Measurements from ENCODE around the gene WWOX.

The WWOX gene

GRCh38 chr16:78198288-78198687, 98.8 kb downstream of the WWOX start:
- peak; percentile 66 for DNase-seq

DNA sequence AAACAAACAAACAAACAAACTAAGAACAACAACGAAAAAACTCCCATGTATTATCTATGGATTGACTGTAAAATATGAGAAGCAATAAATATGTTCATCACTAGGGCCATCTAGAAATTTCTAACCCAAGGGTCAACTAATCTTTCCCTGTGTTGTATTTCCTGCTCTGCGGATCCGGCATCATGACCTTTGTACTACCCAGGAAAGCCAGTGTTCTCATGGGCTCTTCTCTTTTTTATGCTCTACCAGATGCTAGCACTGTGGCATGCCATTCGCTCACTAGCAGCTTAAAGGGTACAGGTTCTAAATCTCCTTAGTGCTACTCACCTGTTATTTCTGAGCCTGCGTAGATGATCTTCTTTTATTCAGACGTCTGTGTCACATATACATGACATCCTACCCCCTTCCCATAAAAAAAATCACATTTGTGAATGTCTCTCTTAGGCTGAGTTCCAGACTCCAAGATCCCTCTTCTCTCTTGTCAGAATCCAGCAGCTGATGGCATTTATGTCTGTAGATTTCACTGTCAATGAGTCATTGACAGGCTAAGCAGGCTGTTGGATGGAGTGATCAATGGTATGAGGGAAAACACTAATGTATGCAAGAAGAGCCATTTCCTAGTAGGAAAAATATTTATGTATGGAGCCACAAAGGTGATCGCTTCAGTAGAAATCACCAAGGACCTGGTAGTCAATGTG, 100.0 kb downstream of the WWOX start:
- DNase-seq = peak; percentile 29

DNA sequence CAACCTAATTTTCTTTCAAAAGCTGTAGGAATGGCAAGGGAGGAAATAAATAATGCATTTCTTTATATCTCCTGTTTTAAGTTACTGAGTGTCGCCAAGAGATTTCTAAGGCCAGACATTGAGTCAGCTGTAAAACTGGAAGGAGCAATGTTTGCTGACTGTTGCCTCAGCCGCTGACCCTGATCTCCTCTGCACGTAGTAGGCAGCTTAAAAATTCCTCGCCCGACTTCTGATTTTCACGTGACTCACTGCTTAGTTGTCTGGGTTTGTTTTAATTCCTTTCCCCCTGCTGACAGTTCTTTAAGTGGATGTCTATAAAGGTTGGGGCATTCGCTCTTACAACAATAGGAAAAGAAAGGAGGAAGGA, 100.6 kb downstream of the WWOX start:
- DNase-seq = no peak

DNA sequence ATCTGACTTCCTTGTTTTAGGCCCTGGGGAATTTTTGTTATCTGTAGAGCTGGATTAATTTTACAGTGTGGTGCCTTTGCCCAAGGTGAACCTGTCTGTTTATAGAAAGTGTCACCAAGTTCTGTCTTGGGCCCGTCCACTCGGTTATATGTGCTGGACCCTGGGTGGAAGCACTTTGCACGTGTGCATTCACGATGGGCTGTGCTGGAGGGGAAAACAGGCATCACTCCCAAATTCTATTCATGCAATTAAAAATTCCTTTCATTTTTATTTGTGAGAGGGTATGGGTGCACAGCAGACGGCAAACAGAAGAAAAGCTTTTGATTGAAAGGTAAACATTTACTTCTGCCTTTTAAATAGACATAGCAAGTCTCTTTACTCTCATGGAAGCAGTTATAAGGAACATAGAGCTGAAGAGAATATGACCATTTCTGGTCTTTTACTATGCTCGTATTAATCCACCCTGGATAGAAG, 101.2 kb downstream of the WWOX start:
- DNase-seq = peak; percentile 84

DNA sequence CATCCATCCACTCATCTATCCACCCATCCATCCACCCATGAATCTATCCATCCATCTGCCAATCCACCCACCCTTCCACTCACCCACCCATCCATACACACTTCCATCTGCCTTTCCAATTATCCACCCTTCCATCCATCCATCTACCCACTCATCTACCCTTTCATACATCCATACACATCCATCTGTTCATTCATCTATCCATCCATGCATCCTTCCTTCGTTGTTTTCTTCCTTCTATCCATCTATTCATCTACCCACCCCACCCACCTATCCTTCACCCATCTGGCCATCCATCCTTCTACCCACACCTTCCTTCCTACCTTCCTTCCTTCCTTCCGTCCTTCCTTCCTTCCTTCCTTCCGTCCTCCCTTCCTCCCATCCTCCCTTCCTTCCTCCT, 106.1 kb downstream of the WWOX start:
- no peak for DNase-seq

DNA sequence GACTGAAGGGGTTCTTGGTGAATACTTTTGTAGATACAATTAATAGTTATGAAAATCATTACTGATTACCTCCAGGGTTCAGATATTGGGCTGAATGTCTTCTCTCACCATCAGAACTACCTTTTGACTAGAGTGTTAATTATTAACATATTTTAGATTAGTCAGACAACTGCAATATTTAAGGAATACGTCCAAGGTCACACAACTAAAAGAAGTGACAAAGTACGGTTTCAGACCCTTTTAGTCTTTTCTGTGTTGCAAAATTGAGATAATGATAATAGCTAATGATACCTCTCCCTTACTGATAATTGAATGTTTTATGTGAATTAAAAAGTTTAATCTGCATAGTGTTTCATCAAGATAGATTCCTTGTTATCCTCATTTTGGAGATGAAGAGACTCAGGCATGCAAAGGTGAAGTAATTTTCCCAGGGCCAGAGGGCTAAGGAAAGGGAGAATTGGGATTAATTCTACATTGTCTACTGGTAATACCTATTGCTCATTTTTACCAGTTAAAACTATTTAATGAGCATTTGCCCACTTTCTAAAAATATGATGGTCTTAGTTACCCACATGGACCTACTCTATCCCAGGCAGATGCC, 107.3 kb downstream of the WWOX start:
- DNase-seq = no peak

DNA sequence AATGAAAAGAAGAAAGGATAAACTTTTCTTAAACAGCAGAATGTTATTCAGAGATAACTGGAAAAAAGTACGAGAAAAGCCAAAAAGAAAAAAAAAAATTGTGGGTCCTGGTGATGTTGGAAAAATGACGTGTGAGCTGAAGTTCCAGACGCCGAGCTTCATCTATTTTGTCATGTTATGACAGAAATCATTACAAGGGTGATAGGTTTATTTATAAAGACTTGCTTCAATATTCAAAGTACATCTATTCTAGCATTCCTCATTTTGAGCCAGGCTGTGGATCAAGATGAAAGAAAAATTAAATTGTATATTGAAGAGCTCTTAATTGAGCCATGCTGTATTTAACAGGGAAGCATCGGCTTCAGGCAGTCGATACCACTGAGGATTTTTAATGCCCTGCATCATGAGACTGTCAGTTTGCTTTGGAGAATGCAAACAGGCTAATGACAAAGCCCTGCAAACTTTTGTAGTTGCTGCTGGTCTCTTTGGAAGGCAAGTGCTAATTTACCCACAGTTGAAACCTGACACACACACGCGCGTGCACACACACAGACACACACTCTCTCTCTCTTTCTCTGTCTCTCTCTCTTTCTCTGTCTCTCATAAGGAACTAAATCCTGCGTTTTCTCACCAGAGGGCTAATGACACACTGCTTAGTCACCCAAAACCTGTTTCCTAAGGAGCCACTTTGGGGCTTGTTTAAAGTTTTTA, 110.7 kb downstream of the WWOX start:
- DNase-seq = peak; percentile 63

GRCh38 chr16:78211020-78211599, 111.7 kb downstream of the WWOX start:
- peak; percentile 2 for DNase-seq

DNA sequence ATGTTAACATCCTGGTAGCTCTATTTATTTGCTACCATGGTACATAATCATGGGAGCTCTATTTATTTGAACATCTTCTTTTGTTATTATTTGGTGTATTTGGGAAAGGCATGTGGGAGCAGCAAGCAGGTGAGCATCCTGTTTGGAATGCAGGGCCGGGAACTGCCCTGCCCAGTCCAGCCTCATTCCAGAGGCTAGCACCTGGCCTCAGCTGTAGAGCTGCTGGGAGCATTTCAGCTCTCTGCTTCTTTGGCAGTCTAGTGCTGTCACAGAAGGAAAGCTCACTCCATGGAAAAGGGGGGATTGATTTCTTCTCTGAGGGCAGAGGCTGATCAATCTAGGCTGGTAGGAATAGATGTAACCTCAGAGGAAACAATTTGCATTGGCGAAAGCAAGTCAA, 112.5 kb downstream of the WWOX start:
- peak; percentile 8 for DNase-seq

DNA sequence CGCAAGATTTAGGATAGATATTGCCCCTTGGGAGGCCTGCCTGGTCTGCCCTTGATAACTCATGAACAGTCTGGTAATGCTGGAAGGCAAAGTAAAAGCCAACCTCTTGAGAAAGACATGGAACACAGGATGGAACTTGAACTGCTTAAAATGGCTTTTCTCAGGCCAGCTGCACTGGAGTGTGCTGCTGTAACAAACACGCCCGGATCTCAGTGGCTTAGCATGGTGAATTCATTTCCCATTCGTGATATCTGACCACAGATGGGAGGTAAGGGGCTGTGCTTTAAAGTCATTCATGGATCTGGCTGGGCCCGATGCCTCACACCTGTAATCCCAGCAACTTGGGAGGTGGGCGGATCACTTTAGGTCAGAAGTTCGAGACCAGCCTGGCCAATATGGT, 113.2 kb downstream of the WWOX start:
- DNase-seq = no peak

- no peak for DNase-seq
Observed at GRCh38 chr16:78213751-78214150, 114.3 kb downstream of the WWOX start.

GRCh38 chr16:78215222-78215621, 115.8 kb downstream of the WWOX start:
- no peak for DNase-seq

DNA sequence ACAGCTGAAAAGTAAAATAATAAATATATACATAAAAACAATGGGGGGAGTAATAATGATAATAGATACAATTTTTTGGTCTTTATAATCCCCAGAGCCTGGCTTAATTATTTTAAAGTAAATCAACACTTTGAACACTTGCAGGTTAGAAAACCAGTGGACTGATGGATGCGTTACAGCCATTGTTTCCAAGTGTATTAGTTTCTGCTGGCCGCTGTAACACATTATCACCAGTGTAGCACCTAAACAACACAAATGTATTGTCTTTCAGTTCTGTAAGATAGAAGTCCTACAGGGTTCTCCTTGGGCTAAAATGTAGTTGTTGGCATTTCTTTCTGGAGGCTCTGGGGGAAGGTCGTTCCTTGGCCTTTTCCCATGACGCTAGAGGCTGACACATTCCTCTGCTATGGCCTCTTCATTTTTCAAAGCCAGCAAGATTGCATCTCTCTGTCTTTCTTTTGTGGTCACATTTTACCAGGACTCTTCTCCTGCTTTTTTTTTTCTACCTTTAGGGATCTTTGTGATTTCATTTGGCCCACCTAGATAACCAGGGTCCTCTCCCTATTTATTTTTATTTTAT, 116.8 kb downstream of the WWOX start:
- DNase-seq = no peak

GRCh38 chr16:78217276-78217675, 117.8 kb downstream of the WWOX start:
- DNase-seq = no peak

DNA sequence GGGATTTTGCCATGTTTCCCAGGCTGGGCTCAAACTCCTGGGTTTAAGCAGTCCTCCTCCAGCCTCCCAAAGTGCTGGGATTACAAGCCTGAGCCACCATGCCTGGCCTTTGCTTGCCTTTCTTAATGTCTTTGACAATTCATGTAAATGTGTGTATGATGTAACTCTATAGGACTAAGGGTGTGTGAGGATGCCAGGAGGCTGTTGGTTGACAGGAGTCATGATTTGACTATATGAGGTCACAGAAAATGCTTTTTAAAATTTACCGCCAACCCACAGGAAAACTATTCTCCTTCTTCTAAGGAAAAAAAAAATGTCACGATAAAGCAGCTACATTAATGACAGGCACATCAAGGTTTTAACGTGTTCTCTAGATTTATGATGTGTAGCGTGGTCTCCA, 118.8 kb downstream of the WWOX start:
- DNase-seq = no peak

GRCh38 chr16:78218856-78219651, 119.6 kb downstream of the WWOX start:
- no peak for DNase-seq

GRCh38 chr16:78220571-78220970, 121.1 kb downstream of the WWOX start:
- DNase-seq = no peak

DNA sequence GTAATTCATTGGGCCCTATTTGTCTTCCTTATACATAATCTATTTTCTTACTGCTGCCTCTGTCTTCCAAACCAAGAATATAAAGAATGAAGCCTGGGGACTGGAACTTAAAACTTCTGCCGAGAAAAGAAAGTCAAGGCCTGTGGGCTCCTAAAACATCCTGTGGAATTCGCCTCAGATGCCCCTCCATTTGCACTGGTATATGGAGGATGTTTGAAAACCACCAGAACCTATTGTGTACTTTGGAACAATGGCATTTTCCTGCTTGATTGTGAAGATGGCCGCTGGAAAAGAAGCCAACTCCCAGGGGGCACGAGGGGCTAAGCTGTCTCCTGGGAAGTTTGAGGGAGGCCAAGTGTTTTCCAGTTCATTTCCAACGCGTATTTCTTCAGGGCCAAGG, 122.4 kb downstream of the WWOX start:
- no peak for DNase-seq

DNA sequence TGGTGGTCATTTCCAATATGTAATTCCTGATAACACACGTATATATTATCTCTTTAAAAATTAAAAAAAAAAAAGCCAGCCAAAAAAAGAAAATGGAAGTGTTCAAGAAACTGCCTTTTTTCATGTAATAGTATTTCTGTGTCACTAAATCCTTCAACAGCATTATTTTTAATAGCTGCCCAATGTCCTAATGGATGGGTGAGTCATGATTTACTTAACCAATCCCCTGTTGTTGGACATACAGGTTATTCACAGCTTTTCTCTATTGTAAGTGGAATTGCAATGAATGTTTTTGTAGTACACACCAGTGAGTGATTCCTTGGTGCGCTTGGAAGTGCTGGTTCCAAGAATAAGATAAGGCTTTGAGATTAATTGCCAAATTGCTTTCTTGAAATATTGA, 124.9 kb downstream of the WWOX start:
- peak; percentile 7 for DNase-seq

DNA sequence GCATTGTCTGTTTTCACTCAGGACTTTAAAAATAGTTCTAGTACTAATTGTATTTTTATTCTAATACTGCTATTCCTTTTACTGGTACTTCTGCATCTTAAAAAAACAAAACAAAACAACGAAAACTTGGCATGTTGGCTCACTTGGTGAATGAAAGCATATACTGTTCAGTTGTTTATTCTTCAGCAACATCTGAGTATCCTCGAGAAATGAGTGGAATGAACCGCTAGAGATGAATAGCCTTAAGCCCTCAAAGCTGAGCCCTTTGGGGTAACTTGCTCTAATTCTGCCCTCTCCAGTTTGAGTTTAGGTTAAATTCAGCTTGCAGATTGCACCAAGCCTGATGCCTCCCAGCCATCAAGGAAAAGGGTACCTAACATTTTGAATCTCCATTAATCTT, 126.5 kb downstream of the WWOX start:
- no peak for DNase-seq

DNA sequence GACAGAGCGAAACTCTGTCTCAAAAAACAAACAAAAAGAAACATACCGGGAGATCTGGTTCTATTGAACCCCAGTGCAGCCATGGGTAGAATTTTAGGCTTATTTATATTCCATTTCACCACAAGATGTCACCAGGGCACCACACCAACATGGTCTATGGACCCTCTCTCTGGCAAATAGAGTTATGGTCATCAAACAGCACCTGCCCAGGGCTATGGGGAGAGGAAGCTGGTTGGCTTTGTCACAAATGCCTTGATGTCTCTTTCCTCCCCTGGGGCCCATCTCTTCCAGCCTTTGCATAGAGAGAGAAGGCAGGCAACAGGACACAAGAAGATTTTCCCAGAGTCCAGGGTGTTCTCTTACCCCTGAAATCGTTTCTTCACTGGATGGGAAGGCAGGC, 128.4 kb downstream of the WWOX start:
- DNase-seq = peak; percentile 66

GRCh38 chr16:78228704-78229103, 129.2 kb downstream of the WWOX start:
- DNase-seq = no peak

DNA sequence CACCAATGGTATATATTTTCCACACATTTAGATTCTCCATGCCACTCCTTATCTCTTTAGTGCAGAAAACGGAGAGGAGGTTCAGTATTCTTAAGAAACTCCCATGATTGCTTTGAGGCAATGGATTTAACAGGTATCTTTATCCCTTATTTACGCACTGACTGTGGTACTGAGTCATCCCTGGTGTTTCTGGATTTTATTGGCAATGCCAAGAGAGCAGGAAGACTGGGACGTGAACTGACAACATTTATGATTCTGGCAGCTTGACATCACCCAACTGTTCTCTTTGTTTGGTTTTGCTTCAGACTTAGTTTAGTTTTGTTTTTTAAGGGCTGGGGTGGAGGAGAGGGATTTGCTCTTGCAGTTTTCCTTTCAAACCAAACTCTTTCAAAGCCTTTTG, 131.4 kb downstream of the WWOX start:
- peak; percentile 33 for DNase-seq

Measured in NCI-H69 (cell line).